ENCODE measurements around the gene SEC22C. TPM values are rescaled to one million over a fixed set of nuclear protein-coding genes. Genes with fewer than 3 reads are reported as not detected.
A peak's percentile ranks its signal among the peaks of the same experiment; 100 is the strongest.

SEC22C gene
- total and polyA plus RNA-seq, 2 experiments from 2014 or later, result 21.9 to 48.3 TPM

GRCh38 chr3:42589382-42590109 is 7.8 kb upstream of the SEC22C start:
- peak overlapping the region; percentile 86 for H3K27ac ChIP-seq (ENCODE audit: low read depth)
- DNase-seq (ENCODE audit: low spot score), result no peak
- H3K79me2 ChIP-seq (replicated peaks; ENCODE audit: insufficient read depth), result peaks cover 30% of the 10 kb centered on the region
- Mint-ChIP-seq H3K4me1 (peaks cover 49% of the 10 kb centered on the region), H3K27me3 (ENCODE audit: insufficient read depth, low read depth, poor library complexity) (peaks cover 19% of the 10 kb centered on the region), H3K4me3 (peak overlapping the region; percentile 95), H3K9me3 (no peaks in the 10 kb centered on the region; the same call in 2 of the 3 replicates), H3K36me3 (ENCODE audit: low read depth) (peaks cover 48% of the 10 kb centered on the region), H3K27ac (peak overlapping the region; percentile 98; the same call in 1 of the 2 replicates)
- ATAC-seq, result no peak
- H3F3A ChIP-seq (replicated peaks; ENCODE audit: low read depth), result peaks cover 9% of the 10 kb centered on the region
- 0 out of 2 replicates have a peak overlapping the region, but pooled peaks have one; percentile 44 for H2AFZ ChIP-seq
- H3K36me3 ChIP-seq (ENCODE audit: insufficient read depth), result no peaks in the 10 kb centered on the region; the same call in 1 of the 2 replicates
- H3K4me2 ChIP-seq, result peak overlapping the region; percentile 72
- H3K27me3 ChIP-seq (ENCODE audit: insufficient read depth), result no peaks in the 10 kb centered on the region
- 0 out of 2 replicates have a peak, but pooled peaks cover 4% of the 10 kb centered on the region for H3K9me2 ChIP-seq (ENCODE audit: insufficient read depth)
- TF ChIP-seq EZH2phosphoT487 (IDR thresholded peaks at IDR 0.05; ENCODE audit: unreplicated experiment), result no peak
- no peak for TF ChIP-seq CTCF (conservative IDR thresholded peaks at IDR 0.05; ENCODE audit: low read depth in 2 of 2)
- no peak for TF ChIP-seq EZH2 (IDR thresholded peaks at IDR 0.05; ENCODE audit: low read depth, unreplicated experiment)
- TF ChIP-seq ETS1 (IDR thresholded peaks at IDR 0.05), result no peak
- TF ChIP-seq STAT1 (IDR thresholded peaks at IDR 0.05; ENCODE audit: unreplicated experiment), result no peak
- TF ChIP-seq ZNF462 (CRISPR knock-in tag; IDR thresholded peaks at IDR 0.05), result no peak
- no peak for TF ChIP-seq ZNF331 (CRISPR knock-in tag; IDR thresholded peaks at IDR 0.05; ENCODE audit: low read depth)
- TF ChIP-seq JUNB (IDR thresholded peaks at IDR 0.05; ENCODE audit: unreplicated experiment), result no peak
- no peak for TF ChIP-seq REST (IDR thresholded peaks at IDR 0.05; ENCODE audit: unreplicated experiment)
- no peak for TF ChIP-seq NANOG (IDR thresholded peaks at IDR 0.05; ENCODE audit: borderline replicate concordance)
- TF ChIP-seq CREB1 (CRISPR knock-in tag; IDR thresholded peaks at IDR 0.05; ENCODE audit: low read depth), result no peak
- TF ChIP-seq ZNF114 (CRISPR knock-in tag; IDR thresholded peaks at IDR 0.05), result no peak
- TF ChIP-seq POLR2AphosphoS5 (IDR thresholded peaks at IDR 0.05; ENCODE audit: low read depth), result no peak
- peak overlapping the region; percentile 82 for H3K4me3 ChIP-seq
- peaks cover 6% of the 10 kb centered on the region; the same call in 1 of the 2 replicates for H4K20me1 ChIP-seq (replicated peaks; ENCODE audit: insufficient read depth)
- H3K4me1 ChIP-seq (ENCODE audit: insufficient read depth), result peaks cover 42% of the 10 kb centered on the region

Data from GM23338 (cell line).